Heart right ventricle (tissue), 16 donors: Measurements from ENCODE around the gene RHBG. TPM values are rescaled to one million over a fixed set of nuclear protein-coding genes. Genes with fewer than 3 reads are reported as not detected.

Experiments used
- ATAC-seq, 8 donors: fragments of 200-7000 bp; cut with Tn5 transposase; one replicate each; pipeline ENCODE4 v1.9.1; 2020; ENCODE audit warnings: mild to moderate bottlenecking in 8 of 8, moderate library complexity in 8 of 8, moderate number of reproducible peaks in 1 of 8
- DNase-seq, 2 donors: peaks; one replicate each; pipeline ENCODE4 v3.0.0-alpha.2; 2020
- H3K27ac ChIP-seq, 10 donors: fragments of 200-600 bp; sonication (generic) in 2 of 10; one replicate each; pipeline versions ENCODE4 v1.5.0 to v1.8.0; 2020 to 2022; ENCODE audit warnings: mild to moderate bottlenecking in 3 of 10
- H3K27me3 ChIP-seq, 7 donors: fragments of 200-600 bp; one replicate each; pipeline ENCODE4 v1.8.0; 2021 to 2022; ENCODE audit warnings: mild to moderate bottlenecking in 2 of 7
- H3K36me3 ChIP-seq, 9 donors: fragments of 200-600 bp; sonication (generic) in 1 of 9; one replicate each; pipeline versions ENCODE4 v1.5.0 to v1.8.0; 2020 to 2022; ENCODE audit warnings: mild to moderate bottlenecking in 2 of 9
- H3K4me1 ChIP-seq, 9 donors: fragments of 200-600 bp; sonication (generic) in 1 of 9; one replicate each; pipeline versions ENCODE4 v1.5.0 to v1.8.0; 2020 to 2022; ENCODE audit warnings: mild to moderate bottlenecking in 4 of 9
- H3K4me3 ChIP-seq, 10 donors: fragments of 200-600 bp; sonication (generic) in 2 of 10; one replicate each; pipeline versions ENCODE4 v1.5.0 to v1.8.0; 2020 to 2022; ENCODE audit warnings: mild to moderate bottlenecking in 7 of 10, moderate library complexity in 2 of 10
- H3K9me3 ChIP-seq, 11 donors: fragments of 200-600 bp in 10 of 11; sonication (generic) in 2 of 11; one replicate each; pipeline versions ENCODE4 v1.5.0 to v1.8.0; 2013 to 2022; ENCODE audit warnings: mild to moderate bottlenecking in 2 of 11, control low read depth in 1 of 11, moderate library complexity in 1 of 11
- WGBS, 2 donors: extraction: QIAGEN DNeasy Blood & Tissue Kit; methylation state at CpG; one replicate each; pipeline ENCODE4 v1.1.7; 2013; ENCODE audit warnings: inconsistent platforms in 1 of 2; 5-methylcytosine and 5-hydroxymethylcytosine counted together
- intact Hi-C, 10 donors: fragments of 100-400 bp; cut with DNase I; formaldehyde crosslinking; loops; one replicate each; pipeline versions ENCODE4 v1.11.1 to v1.14.2; 2022
- polyA plus RNA-seq, 2 donors: library from polyadenylated mRNA; stranded (reverse); fragments of 200-250 nt; gene quantifications; one replicate each; pipeline ENCODE4 v1.2.3, GENCODE V29; 2013
- total RNA-seq, 10 donors: library from RNA; stranded (reverse); fragmentation: NEBNext Ultra II Directional in 3 of 10; extraction: Animal tissue kit (Norgen Biotek cat#: 25700) in 3 of 10; gene quantifications; one replicate each; pipeline versions ENCODE4 v1.2.1 to v1.2.4, GENCODE V29; 2021 to 2023
- TF ChIP-seq, protein P1 (sequence below), 9 donors: fragments of 200-600 bp; sonication (generic) in 2 of 9; IDR thresholded peaks; one replicate each; pipeline versions ENCODE4 v1.5.0 to v1.8.0; 2021 to 2022; ENCODE audit warnings: antibody characterized with exemption in 9 of 9, mild to moderate bottlenecking in 5 of 9, moderate library complexity in 1 of 9
- donor health status: Arrhythmogenic right ventricular cardiomyopathy.
- donor health status: ischemic (EF 13 %, LVEDD 7.1; RV severe dilation, severe dysfunction).
- donor health status: healthy with polysubstance abuse.
- donor health status: DM: no; HTN: yes; CAD: no.
- donor health status: DM: no; HTN: no; CAD: no.
- donor health status: ischemic (EF 25% LVEDD 6.9; RV normal size, moderate dysfunction).
- donor health status: ischemic (EF 25% LVEDD 5.7; RV mildly dilated, moderate dysfunction).
- donor health status: healthy.
- donor health status: DM: yes; HTN: yes; CAD: no.
- donor health status: Ischemic cardiomyopathy.
- donor health status: ischemic (EF 35%, LVEDD 5.7; RV mildly dilated, moderate dysfunction).
- donor health status: nonischemic (EF 11% LVEDD 7.7; RV severe dilation, severe dysfunction).
- donor health status: DM: yes; HTN: yes; CAD: no.
- donor health status: PGD.
- donor health status: ischemic (EF 29% LVEDD 5.4; RV normal size, mild dysfunction).
- donor health status: nonischemic (EF 23%, LVEDD 6.1; RV moderate dilation, normal function).

Gene RHBG
- total and polyA plus RNA-seq, 12 donors = not detected

DNA sequence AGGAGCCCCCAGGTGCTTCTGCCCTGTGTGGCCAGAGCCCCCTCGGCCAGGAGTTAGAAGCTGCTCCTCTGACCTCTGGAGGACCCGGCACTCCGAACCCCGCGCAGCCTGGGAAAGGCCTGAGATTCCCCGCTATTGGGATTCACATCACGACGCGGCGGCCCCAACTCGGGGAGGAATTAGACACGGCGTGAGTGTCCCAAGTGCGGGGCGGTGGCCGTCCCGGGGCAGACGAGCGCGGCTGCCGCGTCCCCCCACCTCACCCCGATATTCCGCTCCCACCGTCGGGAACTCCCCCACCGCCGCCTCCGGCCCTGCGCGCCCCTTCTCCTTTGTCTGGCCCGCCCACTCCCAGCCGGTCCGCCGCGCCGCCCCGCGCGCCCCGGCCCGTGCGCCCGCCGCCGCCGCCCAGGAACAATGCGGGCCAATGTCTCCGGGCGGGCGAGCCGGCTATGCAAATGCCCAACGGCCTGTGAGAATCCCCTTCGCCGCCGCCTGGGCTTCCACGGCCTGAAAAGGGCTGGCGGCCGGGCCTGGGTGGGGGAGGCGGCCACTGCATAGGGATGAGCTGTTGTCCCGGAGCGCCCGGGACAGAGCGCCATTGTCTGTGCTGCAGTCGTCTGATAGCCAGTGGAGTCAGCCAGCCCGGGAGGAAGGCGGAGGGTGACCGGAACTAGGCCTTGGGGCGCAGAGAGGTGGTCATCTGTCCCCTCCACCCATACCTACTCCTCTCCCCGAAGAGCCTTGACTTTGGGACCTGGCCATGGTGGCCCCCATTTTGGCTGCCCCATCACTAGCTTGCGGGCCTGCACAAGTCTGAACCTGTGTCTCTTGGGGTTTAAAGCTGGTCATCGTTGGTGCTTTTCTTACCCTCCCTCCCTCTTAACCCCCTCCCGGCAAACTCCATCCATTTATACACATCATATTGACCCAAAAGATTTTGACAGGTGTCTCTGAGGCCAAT lies 19.4 kb downstream of the RHBG start:
- Histone ChIP-seq H3K4me3 (peak overlapping the region in 6 of 10 donors; percentile 21 to 39 (median 27)), H3K36me3 (no peaks in the 10 kb centered on the region), H3K4me1 (peaks cover 0 to 9% (median 0%) of the 10 kb centered on the region in 9 donors), H3K27ac (no peak overlapping the region), H3K27me3 (peaks cover 0 to 72% (median 68%) of the 10 kb centered on the region in 7 donors), H3K9me3 (no peaks in the 10 kb centered on the region)
- ATAC-seq (no peak), DNase-seq (no peak)
- intact Hi-C loops = loop anchor here in 5 of 10 donors (5.0 to 10.0 kb wide), 6 partner anchors 44 to 269 kb away; partner anchors contain the start of gene GPATCH4 (in 3 of the 5)
- TF ChIP-seq, protein P1, sequence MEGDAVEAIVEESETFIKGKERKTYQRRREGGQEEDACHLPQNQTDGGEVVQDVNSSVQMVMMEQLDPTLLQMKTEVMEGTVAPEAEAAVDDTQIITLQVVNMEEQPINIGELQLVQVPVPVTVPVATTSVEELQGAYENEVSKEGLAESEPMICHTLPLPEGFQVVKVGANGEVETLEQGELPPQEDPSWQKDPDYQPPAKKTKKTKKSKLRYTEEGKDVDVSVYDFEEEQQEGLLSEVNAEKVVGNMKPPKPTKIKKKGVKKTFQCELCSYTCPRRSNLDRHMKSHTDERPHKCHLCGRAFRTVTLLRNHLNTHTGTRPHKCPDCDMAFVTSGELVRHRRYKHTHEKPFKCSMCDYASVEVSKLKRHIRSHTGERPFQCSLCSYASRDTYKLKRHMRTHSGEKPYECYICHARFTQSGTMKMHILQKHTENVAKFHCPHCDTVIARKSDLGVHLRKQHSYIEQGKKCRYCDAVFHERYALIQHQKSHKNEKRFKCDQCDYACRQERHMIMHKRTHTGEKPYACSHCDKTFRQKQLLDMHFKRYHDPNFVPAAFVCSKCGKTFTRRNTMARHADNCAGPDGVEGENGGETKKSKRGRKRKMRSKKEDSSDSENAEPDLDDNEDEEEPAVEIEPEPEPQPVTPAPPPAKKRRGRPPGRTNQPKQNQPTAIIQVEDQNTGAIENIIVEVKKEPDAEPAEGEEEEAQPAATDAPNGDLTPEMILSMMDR (IDR thresholded peaks at IDR 0.05) = no peak
- 10 to 13% methylated on average over 56 to 73 of the region's 73 CpGs for WGBS, 2 donors

DNA sequence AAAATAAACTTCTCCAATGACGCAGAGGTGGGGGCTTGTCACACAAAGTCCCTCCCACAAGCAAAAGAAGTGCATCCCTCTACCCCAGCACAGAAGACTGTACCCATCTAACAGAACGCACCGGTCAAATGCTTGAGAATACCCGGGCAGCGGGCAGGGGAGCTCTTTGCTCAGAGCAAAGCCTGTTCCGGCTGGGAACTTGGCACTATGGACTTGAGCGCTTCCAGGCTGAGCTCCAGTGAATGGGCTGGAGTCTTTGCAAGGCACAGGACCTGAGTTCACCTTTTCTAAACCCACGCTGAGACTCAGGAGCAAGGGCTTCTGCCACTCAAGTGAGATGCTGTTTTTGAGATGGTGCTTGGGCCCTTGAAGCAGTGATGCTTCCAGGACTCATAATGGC lies 20.3 kb downstream of the RHBG start:
- no peaks in the 10 kb centered on the region for H3K36me3 ChIP-seq
- 96 to 97% methylated on average over 8 of the region's 8 CpGs for WGBS, 2 donors
- intact Hi-C loops = loop anchor here in 5 of 10 donors (5.0 to 10.0 kb wide), 6 partner anchors 43 to 268 kb away; partner anchors contain the start of gene GPATCH4 (in 3 of the 5)
- DNase-seq (no peak), ATAC-seq (no peak)
- H3K27me3 ChIP-seq = peaks cover 0 to 72% (median 68%) of the 10 kb centered on the region in 7 donors
- no peaks in the 10 kb centered on the region for H3K9me3 ChIP-seq
- TF ChIP-seq, protein P1 (IDR thresholded peaks at IDR 0.05) = no peak
- no peak overlapping the region for H3K4me3 ChIP-seq
- H3K4me1 ChIP-seq = peaks cover 0 to 9% (median 0%) of the 10 kb centered on the region in 9 donors
- no peak overlapping the region for H3K27ac ChIP-seq

DNA sequence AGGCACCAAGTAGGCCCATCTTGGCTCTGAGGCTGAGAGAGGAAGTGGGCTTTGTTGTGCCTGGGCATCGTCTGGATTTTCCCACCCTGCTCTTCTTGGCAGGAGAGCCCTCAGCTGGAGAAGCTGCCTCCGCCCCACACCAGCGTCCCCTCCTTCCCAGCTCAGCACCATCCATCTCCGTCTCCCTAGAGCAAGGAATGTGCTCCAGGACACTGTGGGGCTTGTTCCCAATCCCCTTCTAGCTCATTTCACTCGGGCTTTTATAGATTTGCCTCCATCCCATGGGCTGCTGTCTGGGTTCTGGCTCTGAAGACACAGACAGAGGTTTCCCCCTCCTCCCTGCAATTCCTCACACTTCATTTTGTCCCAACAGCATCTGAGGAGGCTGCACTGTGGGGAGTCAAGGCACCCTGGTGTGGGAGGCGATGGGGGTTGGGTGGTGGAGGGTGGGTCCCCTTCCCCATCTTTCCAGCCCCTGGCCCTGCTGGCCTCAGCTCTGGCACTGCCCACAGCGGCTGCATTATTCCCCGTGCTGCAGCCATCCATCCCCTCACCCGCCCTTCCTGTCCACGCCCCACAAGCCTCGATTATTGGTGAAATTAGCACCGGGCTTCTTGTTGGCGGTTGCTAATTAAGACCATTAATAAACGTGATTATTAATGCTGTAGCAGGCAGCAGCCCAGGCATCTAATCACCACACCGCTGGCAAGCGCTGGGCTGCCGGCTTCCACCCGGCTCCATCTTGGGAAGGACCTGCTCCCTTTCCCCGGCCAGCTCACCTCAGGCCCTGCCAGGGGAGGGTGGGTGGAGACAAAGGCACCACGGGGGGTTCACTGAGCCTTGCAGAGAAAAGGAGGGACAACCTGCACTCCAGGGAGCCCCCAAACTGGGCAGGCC lies 21.7 kb downstream of the RHBG start:
- DNase-seq = no peak
- 61 to 68% methylated on average over 20 of the region's 20 CpGs for WGBS, 2 donors
- H3K27me3 ChIP-seq = peaks cover 0 to 71% (median 67%) of the 10 kb centered on the region in 7 donors

More for the DNA sequence above, 21.7 kb downstream of the RHBG start:
- no peaks in the 10 kb centered on the region for H3K36me3 ChIP-seq
- H3K4me1 ChIP-seq = peaks cover 0 to 9% (median 0%) of the 10 kb centered on the region in 9 donors
- ATAC-seq = no peak
- H3K4me3 ChIP-seq = no peak overlapping the region
- intact Hi-C loops = no loop called here
- H3K27ac ChIP-seq = no peak overlapping the region
- TF ChIP-seq, protein P1 (IDR thresholded peaks at IDR 0.05) = no peak
- H3K9me3 ChIP-seq = no peaks in the 10 kb centered on the region
